Suprapubic skin (tissue), 4 donors: Measurements from ENCODE around the gene POU2AF3. TPM values are rescaled to one million over a fixed set of nuclear protein-coding genes. Genes with fewer than 3 reads are reported as not detected.

Experiments used
- DNase-seq, 2 donors: peaks; one replicate each; pipeline ENCODE4 v3.0.0-alpha.2; 2019; ENCODE audit warnings: low spot score in 2 of 2
- H3K27ac ChIP-seq: fragments of 200-600 bp; sonication (generic); one replicate; pipeline ENCODE4 v1.5.1; 2019
- H3K27me3 ChIP-seq: fragments of 200-600 bp; sonication (generic); one replicate; pipeline ENCODE4 v1.5.1; 2019
- H3K36me3 ChIP-seq: fragments of 200-600 bp; sonication (generic); one replicate; pipeline ENCODE4 v1.5.1; 2019
- H3K4me1 ChIP-seq: fragments of 200-600 bp; sonication (generic); one replicate; pipeline ENCODE4 v1.5.1; 2019
- H3K4me3 ChIP-seq: fragments of 200-600 bp; sonication (generic); one replicate; pipeline ENCODE4 v1.5.1; 2019; ENCODE audit warnings: mild to moderate bottlenecking
- H3K9me3 ChIP-seq: fragments of 200-600 bp; sonication (generic); one replicate; pipeline ENCODE4 v1.5.1; 2019
- CTCF ChIP-seq, 2 donors: fragments of 200-600 bp in 1 of 2; fragments of 450-650 bp in 1 of 2; sonication (generic) in 1 of 2; IDR thresholded peaks; one replicate each; pipeline ENCODE4 v1.5.1; 2016 to 2019; ENCODE audit warnings: antibody characterized with exemption in 2 of 2, mild to moderate bottlenecking in 1 of 2, moderate library complexity in 1 of 2
- EP300 ChIP-seq: sonication (generic); formaldehyde crosslinking; IDR thresholded peaks from one replicate; pipeline ENCODE4 v1.6.1; 2017; ENCODE audit warnings: antibody characterized with exemption
- POLR2A ChIP-seq, 2 donors: fragments of 450-650 bp; IDR thresholded peaks; one replicate each; pipeline ENCODE4 v1.6.1; 2017; ENCODE audit warnings: antibody characterized with exemption in 2 of 2, mild to moderate bottlenecking in 2 of 2, moderate library complexity in 2 of 2
- POLR2AphosphoS5 ChIP-seq, 3 donors: sonication (generic); formaldehyde crosslinking; IDR thresholded peaks; one replicate each; pipeline ENCODE4 v1.6.1; 2017; ENCODE audit warnings: antibody characterized with exemption in 3 of 3
- WGBS: methylation state at CpG from one replicate; pipeline ENCODE4 v1.1.5; 2018; 5-methylcytosine and 5-hydroxymethylcytosine counted together
- total RNA-seq, 4 donors: library from RNA; depleted of rRNA; stranded (reverse); fragments of >200 nt; gene quantifications; one replicate each; pipeline ENCODE4 v1.1.0, GENCODE V29; 2016

POU2AF3 gene
- total RNA-seq, 4 donors from 2014 or later, result 0.89 TPM; not detected in 3

GRCh38 chr11:111354601-111354891, 56.2 kb downstream of the POU2AF3 start:
- WGBS, result 91% methylated on average over 2 of the region's 2 CpGs
- no peak for DNase-seq
- no peak overlapping the region for H3K4me3 ChIP-seq
- no peak overlapping the region for H3K27ac ChIP-seq
- H3K27me3 ChIP-seq, result no peaks in the 10 kb centered on the region
- H3K9me3 ChIP-seq, result no peaks in the 10 kb centered on the region
- TF ChIP-seq EP300, result no peak
- no peaks in the 10 kb centered on the region for H3K36me3 ChIP-seq
- peaks cover 6% of the 10 kb centered on the region for H3K4me1 ChIP-seq

GRCh38 chr11:111355101-111355500, 56.8 kb downstream of the POU2AF3 start:
- peaks cover 6% of the 10 kb centered on the region for H3K4me1 ChIP-seq
- H3K36me3 ChIP-seq, result no peaks in the 10 kb centered on the region
- no peaks in the 10 kb centered on the region for H3K9me3 ChIP-seq
- 93% methylated on average over 5 of the region's 5 CpGs for WGBS
- no peak for DNase-seq
- TF ChIP-seq EP300 (no peak), CTCF (IDR thresholded peaks at IDR 0.05) (no peak)
- H3K4me3 ChIP-seq, result no peak overlapping the region
- no peak overlapping the region for H3K27ac ChIP-seq
- no peaks in the 10 kb centered on the region for H3K27me3 ChIP-seq

- no peaks in the 10 kb centered on the region for H3K9me3 ChIP-seq
- no peaks in the 10 kb centered on the region for H3K27me3 ChIP-seq
- no peak for TF ChIP-seq POLR2A (IDR thresholded peaks at IDR 0.05)
- no peak for TF ChIP-seq POLR2AphosphoS5 (IDR thresholded peaks at IDR 0.05)
- TF ChIP-seq EP300, result no peak
- no peak for TF ChIP-seq CTCF (IDR thresholded peaks at IDR 0.05)
- 82% methylated on average over 5 of the region's 5 CpGs for WGBS
- H3K27ac ChIP-seq, result no peak overlapping the region
- H3K4me3 ChIP-seq, result no peak overlapping the region
- peaks cover 6% of the 10 kb centered on the region for H3K4me1 ChIP-seq
- H3K36me3 ChIP-seq, result no peaks in the 10 kb centered on the region
- no peak for DNase-seq
Measured at GRCh38 chr11:111355956-111356659, 57.8 kb downstream of the POU2AF3 start.

- H3K27me3 ChIP-seq, result no peaks in the 10 kb centered on the region
- no peak overlapping the region for H3K27ac ChIP-seq
- DNase-seq, result no peak
- peaks cover 10% of the 10 kb centered on the region for H3K4me1 ChIP-seq
- 77% methylated on average over 3 of the region's 3 CpGs for WGBS
- no peak overlapping the region for H3K4me3 ChIP-seq
- no peak for TF ChIP-seq EP300
- TF ChIP-seq CTCF (IDR thresholded peaks at IDR 0.05), result no peak
- no peak for TF ChIP-seq POLR2A (IDR thresholded peaks at IDR 0.05)
- no peak for TF ChIP-seq POLR2AphosphoS5 (IDR thresholded peaks at IDR 0.05)
- H3K36me3 ChIP-seq, result no peaks in the 10 kb centered on the region
- H3K9me3 ChIP-seq, result no peaks in the 10 kb centered on the region
Measured at GRCh38 chr11:111356660-111357048, 58.3 kb downstream of the POU2AF3 start.

- TF ChIP-seq POLR2AphosphoS5 (IDR thresholded peaks at IDR 0.05) (no peak), POLR2A (IDR thresholded peaks at IDR 0.05) (no peak), EP300 (no peak), CTCF (IDR thresholded peaks at IDR 0.05) (no peak)
- 80% methylated on average over 16 of the region's 18 CpGs for WGBS
- H3K36me3 ChIP-seq, result no peaks in the 10 kb centered on the region
- H3K4me1 ChIP-seq, result peaks cover 10% of the 10 kb centered on the region
- H3K9me3 ChIP-seq, result no peaks in the 10 kb centered on the region
- H3K27ac ChIP-seq, result no peak overlapping the region
- DNase-seq, result no peak
- H3K4me3 ChIP-seq, result no peak overlapping the region
- H3K27me3 ChIP-seq, result no peaks in the 10 kb centered on the region
Measured at GRCh38 chr11:111357150-111358037, 59.0 kb downstream of the POU2AF3 start.

Other genes with a start within 250 kb of the POU2AF3 start
- not detected for gene POU2AF2, start 52.8 kb upstream of the POU2AF3 start, total RNA-seq
- not detected for gene POU2AF1, start 80.7 kb downstream of the POU2AF3 start, total RNA-seq
- not detected for gene BTG4, start 213.8 kb downstream of the POU2AF3 start, total RNA-seq
- not detected for gene HOATZ, start 216.2 kb downstream of the POU2AF3 start, total RNA-seq
- 1 to 10 TPM; 1.5 to 4.7 (median 1.9) TPM for gene LAYN, start 242.2 kb downstream of the POU2AF3 start, total RNA-seq